HG02798 (cell line): ENCODE data around the gene UBL3.

Experiments
- ATAC-seq: cut with Tn5 transposase; IDR thresholded peaks from one replicate; pipeline ENCODE4 v1.9.1; 2021; ENCODE audit warnings: mild to moderate bottlenecking; ENCODE audit not compliant: unreplicated experiment, poor library complexity

Gene UBL3

GRCh38 chr13:29716493-29716892 lies 133.9 kb downstream of the UBL3 start:
- no peak for ATAC-seq
